CD4-positive, alpha-beta T cell treated with Interleukin-15 for 4 hours (primary cell): ENCODE data around the gene STRBP.
"Not testable (repeated sequence)": the region's sequence is repeated elsewhere in the genome, so short reads cannot be mapped to it uniquely, and the experiment has no call there.

ENCODE experiments used
- DNase-seq: peaks from one replicate; pipeline ENCODE4 v3.0.0-alpha.2; 2020; ENCODE audit warnings: low spot score

STRBP gene

DNA sequence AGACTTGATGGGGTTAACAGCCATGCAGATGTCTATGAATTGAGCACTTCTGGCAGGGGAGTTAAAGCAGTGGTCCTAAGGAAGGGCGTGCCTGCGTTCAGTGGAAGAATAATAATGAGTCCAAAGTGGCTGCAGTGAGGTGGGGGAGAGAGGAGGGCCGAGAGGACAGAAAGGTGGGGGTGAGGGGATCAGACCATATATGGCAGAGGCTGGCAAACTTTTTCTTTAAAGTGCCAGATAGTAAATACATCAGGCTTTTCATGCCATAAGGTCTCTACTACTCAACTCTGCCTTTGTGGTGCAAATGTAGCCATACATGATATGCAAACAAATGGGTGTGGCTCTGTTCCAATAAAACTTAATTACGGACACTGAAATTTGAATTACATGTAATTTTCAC, 77.1 kb downstream of the STRBP start:
- no peak for DNase-seq

DNA sequence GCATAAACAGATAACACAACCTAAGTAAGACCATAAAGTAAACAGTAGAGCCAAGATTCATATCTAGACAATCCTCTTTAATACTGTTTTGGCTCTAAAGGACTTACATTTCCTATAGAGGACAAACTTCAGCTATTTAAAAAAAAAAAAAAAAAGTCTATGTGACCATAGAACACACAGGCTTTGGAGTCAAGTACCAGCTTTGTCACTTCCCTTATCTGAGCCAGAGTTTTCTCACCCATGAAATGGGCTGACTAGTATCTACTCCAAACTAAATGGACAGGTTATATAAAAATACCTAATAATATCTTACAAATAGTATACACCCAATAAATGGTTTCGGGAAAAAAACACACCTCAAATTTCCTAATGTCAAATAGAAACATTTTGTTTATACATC, 81.3 kb downstream of the STRBP start:
- no peak for DNase-seq

DNA sequence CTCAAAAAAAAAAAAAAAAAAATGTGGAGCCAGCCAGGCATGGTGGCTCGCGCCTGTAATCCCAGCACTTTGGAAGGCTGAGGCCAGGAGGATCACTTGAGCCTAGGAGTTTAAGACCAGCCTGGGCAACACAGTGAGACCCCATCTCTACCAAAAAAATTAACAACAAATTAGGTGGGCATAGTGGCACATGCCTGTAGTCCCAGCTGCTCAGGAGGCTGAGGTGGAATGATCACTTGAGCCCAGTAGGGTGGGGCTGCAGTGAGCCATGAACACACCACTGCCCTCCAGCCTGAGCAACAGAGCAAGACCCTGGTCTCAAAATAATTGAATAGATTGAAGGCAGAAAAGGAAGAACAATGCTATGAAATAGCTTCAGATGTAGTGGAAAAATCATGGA, 82.4 kb downstream of the STRBP start:
- not testable (repeated sequence) for DNase-seq

DNA sequence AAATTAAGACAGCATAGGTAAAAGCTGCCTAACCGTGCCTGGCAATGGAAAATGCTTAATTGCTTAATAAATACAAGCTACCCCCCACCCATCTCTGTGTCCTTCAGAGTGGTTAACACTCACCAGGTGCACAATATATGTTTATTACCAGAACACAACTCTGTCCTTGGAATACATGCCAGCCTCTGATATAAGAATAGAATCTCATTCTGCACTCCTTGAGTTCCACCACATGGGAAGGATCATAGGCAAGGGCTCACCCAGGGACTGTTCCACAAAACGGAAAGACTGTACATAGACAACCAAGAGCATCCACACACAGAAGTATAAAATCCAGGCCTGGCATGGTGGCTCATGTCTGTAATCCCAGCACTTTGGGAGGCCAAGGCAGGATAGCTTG, 91.4 kb downstream of the STRBP start:
- no peak for DNase-seq

DNA sequence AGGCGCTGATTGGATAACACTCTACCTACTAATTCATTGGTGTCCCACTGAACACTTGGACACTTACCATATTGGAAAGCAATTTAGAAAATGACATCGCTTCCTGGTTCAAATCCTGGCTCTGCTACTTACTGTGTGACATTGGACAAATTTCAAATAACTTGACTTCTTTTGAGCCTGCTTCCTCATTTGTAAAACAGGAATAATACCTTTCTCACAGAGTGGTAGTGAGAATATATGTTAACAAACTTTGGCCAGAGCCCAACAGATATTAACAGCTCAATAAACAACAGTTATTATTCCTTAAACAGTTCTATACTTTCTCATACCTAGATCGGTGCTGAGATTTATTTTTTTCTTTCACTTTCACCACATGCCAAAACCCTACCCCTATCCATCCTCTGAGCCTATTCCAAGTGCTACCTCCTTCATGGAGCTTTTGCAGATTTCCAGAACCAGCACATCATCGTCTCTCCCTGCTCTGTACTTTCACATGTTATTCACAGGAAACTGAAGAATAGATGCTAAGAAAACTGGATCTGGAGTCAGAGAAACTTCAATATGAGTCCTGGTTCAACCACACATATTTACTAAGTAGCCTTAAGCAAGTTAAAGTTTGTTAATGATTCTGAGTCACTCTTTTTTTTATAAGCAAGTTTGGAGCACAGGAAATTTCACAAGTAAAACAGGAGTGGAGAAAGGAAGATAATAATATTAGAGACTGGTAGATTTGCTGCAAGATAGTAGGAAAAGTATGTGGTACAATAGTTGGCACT, 92.3 kb downstream of the STRBP start:
- no peak for DNase-seq

DNA sequence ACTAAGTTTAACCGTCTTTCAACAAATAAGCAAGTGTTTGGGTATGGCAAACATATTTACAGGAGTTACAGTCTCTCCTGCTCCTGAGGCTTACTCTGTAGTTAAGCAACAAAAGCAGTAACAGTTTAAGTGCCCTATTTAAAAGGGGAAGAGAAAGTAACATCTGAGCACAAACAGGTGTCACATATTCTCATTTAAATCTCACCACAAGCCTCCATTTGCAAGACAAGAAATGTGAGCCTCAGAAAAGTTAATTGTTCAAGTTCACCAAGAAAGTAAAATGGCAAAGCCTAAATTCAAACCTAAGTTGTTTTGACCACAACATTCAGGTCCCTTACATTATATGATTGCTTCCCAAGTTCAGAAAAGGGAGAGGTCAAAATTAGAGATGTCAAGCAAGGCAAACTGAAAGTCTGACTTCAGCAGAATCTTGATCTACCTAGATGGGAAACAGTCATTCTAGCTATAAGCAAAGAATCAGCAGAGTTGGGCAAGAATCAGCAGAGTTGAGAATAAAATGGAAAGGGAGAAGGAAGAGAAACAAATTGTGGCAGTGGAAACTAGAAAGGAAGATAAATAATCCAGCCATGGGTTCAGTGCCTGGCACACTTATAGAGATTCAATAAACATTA, 93.4 kb downstream of the STRBP start:
- DNase-seq, result no peak

DNA sequence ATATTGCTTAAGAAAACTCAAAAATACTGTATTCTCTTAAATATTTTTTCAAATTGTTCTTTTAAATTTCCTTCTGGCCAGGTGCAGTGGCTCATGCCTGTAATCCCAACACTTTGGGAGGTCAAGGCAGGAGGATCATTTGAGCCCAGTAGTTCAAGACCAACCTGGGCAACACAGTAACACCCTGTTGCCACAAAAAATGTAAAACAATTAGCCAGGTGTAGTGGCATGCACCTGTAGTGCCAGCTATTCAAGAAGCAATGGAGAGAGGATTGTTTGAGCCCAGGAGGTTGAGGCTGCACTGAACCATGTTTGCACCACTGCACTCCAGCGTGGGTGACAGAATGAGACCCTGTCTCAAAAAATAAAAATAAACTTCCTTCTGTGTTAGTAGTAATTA, 94.3 kb downstream of the STRBP start:
- DNase-seq, result no peak

DNA sequence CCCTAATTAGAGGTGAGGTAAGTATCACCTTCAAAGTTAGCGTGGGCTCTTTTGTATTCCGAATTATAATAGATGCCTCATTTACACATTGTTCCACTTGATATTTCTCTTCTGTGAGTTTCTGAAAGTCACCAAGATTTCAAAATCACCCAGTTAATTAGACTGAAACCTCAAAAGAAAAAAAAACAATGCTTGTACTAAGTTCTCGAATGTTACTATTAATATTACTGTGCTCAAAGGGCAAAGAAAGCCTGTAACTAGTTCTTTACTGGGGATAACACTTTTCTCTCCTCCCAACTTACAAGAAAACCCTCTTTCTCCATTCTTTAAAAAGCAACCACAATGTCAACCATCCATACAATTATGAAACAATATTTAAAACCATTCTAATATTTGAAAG, 98.5 kb downstream of the STRBP start:
- DNase-seq, result no peak

DNA sequence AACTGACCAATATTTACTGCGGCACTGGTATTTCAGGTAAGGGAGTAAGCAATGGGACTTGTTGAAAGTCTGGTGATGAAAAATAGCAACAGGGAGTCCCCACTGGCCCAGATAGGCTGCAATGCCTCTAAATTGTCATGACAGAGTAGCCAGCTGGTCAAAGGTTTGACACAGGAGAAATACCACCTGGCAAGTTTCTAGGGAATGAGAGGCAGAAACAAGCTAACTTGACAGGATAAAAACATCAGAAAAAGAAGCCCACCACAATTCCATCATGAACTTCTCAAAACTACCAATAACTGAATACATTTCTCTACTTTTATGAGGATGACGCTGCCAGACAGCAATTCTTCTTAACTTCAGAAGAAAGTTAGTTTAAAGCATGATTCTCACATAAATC, 99.8 kb downstream of the STRBP start:
- DNase-seq, result no peak

DNA sequence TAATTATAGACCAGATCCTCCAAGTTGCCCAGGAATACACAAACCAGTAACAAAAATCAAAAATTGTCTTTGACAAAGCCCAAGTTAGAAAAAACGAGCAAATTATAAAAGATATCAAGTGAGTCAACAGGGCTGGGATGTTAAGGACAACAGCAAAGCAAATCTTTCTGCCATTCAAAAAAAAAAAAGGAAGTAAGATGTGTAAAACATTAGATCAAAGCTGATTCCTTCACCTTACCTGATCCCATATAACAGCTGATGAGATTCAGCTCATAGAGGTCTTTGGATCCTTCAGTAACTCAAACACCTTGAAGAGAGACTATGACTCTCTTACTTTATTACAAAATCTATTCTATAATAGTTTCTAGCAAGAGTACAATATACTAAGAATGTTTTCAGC, 100.9 kb downstream of the STRBP start:
- no peak for DNase-seq

DNA sequence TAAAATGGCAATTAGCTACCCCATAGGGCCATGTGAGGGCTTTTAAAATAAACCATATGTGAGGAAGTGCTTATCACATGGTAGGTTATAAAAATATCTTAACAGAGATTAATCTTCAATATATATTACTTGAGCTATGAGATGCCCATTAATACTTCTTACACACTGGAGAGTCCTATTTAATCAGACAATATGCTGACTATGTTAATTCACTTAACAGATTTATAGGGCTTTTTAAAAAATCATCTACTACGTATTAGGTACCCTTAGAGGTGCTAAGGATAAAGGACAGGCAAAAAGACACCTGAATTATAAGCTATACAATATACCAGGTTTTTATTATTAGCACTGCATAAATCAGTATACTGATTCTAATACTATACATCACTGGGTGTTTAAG, 102.6 kb downstream of the STRBP start:
- no peak for DNase-seq

DNA sequence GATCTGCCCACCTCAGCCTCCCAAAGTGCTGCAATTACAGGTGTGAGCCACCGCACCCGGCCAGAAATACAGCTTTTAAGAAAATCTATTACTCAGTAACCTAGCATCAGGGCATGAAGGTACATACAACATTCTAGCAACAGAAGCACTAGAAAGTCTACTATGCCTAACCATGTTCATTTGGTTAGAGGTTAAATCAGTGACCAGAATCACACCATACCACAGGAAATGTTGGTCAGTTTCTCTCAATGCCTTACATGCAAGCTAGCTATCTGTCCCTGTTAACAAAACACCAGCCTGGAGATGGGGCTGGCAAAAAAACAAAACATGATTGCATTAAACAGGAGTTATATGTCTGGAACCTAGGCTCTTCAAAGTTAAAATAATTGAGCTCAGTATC, 104.1 kb downstream of the STRBP start:
- no peak for DNase-seq

DNA sequence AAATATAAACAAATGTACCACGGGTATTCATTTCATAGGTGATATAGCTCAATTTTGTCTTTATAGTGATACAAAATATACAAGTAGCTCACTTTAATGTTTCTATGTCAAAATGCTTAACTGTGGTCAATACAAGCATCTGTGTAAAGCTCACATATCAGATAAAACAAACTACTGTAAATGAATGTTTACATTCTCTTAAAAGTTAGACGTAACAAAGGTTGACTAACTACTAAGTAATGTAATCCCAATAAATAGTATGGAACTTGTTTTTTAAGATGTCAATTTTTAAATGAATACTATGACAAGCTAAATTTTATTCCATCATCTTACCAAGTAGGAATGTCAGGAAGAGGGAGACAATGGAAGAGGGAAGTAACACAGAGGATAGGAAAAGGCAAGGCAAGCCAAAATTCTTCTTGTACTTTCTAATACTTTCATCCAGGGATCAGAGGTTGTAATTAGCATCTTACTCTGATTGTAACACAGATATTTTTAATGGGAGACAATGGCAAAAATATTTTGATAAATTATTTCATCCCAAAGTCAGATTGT, 105.5 kb downstream of the STRBP start:
- no peak for DNase-seq

DNA sequence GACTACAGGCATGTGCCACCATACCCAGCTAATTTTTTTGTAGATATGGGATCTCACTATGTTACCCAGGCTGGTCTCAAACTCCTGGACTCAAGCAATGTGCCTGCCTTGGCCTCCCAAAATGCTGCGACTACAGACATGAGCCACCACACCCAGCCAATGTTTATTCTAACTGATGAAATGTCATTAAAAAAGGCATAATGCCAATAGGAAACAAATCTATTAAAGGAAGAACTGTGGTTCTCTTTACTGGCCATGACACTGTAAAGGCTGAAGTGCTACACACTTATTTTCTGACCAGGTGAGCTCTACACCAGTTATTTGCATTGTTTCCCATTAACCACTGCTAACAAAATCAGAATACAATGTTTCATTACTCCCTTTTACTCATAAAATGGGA, 106.0 kb downstream of the STRBP start:
- no peak for DNase-seq

DNA sequence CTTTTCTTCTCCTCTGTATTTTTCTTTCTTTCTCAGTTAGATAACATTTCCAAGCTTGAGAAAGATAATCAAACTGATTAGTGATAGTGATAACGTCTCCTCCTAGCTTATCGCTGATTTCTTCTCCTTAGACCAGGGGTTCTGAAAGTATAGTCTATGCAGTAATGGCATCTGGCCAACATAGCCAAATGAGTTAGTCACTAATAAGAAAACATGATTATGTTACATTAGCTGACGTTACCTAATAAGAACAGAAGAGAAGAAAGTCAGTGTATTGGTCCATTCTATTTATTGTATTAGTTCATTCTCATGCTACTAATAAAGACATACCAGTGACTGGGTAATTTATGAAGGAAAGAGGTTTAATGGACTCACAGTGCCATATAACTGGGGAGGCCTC, 111.2 kb downstream of the STRBP start:
- DNase-seq, result no peak

DNA sequence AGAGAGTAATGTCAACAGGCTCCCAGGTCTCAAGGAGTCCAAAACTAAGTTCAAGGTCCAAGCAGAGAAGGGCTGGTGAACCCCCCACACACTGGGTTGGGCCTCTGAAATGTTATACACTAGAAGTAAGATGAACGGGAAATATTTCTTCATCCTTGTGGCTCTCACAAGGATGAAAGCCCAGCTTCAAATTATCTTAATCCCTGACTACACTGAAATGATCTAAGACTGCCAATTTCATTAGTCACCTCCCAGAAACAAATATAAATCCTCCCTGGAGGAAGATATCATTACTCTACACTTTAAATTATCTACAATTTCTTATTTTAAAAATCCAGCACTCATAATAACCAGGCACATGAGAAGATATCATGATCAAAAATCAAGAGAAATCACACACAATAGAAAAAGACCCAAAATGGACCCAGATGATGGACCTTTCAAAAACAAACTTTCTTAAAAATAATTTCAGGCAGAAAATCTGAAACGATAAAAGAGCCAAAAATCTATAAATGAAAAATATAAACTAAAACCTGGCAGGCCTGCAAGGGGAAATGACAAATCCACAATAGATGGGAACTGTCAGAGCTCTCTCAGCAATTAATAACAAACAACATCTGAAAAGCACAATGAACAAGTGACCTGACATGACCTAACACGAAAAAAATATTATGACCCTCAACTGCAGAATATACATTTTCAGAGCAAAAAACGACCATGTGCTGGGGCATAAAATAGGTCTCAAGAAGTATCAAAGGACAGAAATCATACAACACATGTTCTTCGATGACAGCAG, 117.5 kb downstream of the STRBP start:
- no peak for DNase-seq

DNA sequence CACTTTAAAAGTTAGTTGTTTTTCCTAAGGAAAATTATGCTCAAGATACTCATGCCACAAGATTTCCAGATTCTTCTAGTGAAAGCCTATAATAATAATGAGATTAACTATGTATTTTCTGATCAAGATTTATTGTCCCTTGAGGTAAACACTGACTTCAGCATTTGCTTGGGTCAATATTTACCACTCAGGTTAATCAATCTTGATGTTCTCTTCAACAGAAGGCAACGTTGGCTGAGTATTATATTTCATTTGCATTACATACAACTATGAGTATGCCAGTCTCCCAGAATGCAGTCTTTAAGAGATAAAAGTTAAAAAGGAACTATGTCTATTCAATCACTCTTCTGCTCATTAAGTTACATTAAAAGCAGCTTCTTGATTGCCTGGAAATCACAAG, 119.3 kb downstream of the STRBP start:
- DNase-seq, result no peak

DNA sequence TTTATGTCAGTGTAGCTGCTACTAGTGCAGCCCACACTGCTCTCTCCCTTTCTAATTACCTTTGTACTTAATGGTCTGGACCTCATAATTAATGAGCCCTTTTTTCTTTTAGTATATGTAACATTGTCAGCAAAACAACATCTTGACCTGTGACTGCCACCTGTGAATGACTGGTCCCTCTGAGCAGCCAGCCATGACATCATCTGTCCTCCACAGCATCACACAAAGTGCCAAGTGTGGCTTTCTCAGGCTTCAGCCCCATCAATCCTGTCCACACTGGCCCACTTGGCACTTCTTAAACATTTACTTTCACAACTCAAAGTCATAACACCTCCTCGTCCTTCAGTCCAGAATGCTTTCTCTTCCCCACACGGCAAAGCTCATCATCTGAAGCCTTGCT, 130.2 kb downstream of the STRBP start:
- DNase-seq, result no peak

DNA sequence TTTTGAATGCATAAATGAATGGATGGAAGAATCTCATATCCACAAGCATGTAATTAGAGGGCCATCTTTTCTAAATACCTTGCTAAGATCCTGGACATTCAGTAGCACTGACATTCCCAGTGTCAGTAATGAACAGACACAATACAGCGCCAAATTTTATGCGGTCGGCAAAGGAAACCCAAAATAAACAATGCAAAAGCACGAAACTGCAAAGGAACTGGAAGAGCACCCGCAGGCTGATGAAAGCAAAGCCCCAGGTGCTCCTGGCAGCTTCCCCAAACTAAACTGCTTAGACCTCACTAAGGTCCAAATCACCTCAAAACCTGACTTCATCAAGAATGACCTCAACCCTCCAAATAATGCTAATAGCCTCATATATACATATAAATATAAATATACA, 133.0 kb downstream of the STRBP start:
- DNase-seq, result no peak

DNA sequence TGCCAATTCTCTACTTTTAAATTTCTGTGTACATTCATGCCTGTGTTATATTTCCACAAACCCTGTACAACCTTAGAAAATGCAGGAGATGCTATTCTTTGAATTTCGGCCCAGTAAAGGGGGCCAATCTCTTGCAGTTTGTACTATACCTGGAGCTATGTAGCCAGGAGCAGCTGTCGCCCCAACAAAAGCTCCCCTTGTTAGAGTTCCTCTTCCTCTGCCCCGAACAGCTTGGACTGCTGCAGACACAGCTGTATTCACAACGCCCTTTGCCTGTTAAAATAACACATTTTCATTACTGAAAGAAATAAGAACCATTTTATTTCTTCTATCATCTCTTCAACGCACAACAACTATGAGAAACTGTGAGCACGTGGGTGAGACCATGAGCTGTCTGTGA, 135.7 kb downstream of the STRBP start:
- no peak for DNase-seq

DNA sequence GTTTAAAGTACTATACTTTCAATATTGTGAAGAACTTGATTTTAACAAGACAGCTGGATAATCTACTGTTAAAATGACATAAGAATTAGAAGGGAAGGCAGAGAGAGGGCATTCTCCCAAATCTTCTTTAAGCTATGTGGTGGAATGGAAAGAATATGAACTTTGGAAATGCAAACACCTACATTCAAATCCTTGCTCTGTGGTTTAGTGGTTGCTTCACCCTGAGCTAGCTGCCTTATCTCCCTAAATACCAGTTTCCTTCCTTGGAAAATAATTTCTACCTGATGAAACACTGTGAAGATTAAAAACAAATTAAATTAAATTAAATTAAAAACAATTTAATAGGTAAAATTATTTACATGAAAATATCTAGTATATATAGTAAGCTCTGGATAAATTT, 136.4 kb downstream of the STRBP start:
- DNase-seq, result no peak

DNA sequence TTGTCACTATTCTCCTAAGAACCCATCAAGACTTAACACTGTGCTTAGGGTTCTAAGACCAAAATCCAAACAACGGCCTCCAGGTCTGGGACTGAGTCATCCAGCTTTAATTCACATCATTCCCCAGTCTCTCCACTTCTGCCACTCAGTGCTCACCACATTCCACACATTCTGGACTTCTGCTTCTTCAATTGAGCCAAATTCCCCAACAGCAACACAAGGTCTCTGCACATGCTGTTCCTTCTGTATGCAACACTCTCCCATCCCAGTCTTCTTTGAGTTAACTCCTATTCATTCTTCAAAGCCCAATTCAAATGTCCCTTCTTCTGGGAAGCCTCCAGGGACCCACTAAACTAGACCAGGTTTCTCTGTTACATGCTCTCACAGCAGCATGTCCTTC, 137.1 kb downstream of the STRBP start:
- no peak for DNase-seq

DNA sequence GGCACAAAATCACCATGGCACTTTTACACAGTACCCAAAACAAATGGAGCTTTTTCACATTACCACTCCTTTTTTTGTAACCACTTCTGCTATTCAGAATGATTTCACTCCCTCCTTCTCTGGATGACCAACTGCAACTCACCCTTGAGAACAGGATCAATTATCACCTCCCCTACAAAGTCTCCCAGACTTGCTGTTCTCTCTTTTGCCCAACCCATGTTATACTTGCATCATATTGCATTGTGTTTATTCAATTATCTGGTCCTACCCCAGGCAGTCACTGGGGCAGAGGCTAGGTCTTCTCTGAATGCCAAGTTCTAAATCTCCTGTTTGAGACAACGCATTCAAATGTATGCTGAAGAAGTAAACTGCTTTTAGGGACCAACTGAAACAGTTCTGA, 139.0 kb downstream of the STRBP start:
- no peak for DNase-seq
